ENCODE results near the gene GREB1.
A peak's percentile ranks its signal among the peaks of the same experiment; 100 is the strongest.

Gene GREB1

GRCh38 chr2:11528228-11528627, 5.6 kb upstream of the GREB1 start:
- TF ChIP-seq CTCF (IDR thresholded peaks at IDR 0.05; ENCODE audit: insufficient read depth, low read depth, low read length, missing control alignments), result no peak
- no peak for DNase-seq (ENCODE audit: low read depth)
- H3K4me3 ChIP-seq (ENCODE audit: low read length), result no peak overlapping the region

- H3K4me3 ChIP-seq (ENCODE audit: low read length), result no peak overlapping the region
- no peak for DNase-seq (ENCODE audit: low read depth)
- TF ChIP-seq CTCF (IDR thresholded peaks at IDR 0.05; ENCODE audit: insufficient read depth, low read depth, low read length, missing control alignments), result no peak
Measured at GRCh38 chr2:11530864-11531465, 2.9 kb upstream of the GREB1 start.

GRCh38 chr2:11532416-11533055, 1.3 kb upstream of the GREB1 start:
- TF ChIP-seq CTCF (IDR thresholded peaks at IDR 0.05; ENCODE audit: insufficient read depth, low read depth, low read length, missing control alignments), result no peak
- DNase-seq (ENCODE audit: low read depth), result peak; percentile 88
- H3K4me3 ChIP-seq (ENCODE audit: low read length), result no peak overlapping the region

GRCh38 chr2:11534071-11534745, 363 bp downstream of the GREB1 start:
- TF ChIP-seq CTCF (IDR thresholded peaks at IDR 0.05; ENCODE audit: insufficient read depth, low read depth, low read length, missing control alignments), result no peak
- DNase-seq (ENCODE audit: low read depth), result no peak
- no peak overlapping the region for H3K4me3 ChIP-seq (ENCODE audit: low read length)

GRCh38 chr2:11534746-11535484, 1.1 kb downstream of the GREB1 start:
- H3K4me3 ChIP-seq (ENCODE audit: low read length), result no peak overlapping the region
- TF ChIP-seq CTCF (IDR thresholded peaks at IDR 0.05; ENCODE audit: insufficient read depth, low read depth, low read length, missing control alignments), result peak; percentile 12
- no peak for DNase-seq (ENCODE audit: low read depth)

DNA sequence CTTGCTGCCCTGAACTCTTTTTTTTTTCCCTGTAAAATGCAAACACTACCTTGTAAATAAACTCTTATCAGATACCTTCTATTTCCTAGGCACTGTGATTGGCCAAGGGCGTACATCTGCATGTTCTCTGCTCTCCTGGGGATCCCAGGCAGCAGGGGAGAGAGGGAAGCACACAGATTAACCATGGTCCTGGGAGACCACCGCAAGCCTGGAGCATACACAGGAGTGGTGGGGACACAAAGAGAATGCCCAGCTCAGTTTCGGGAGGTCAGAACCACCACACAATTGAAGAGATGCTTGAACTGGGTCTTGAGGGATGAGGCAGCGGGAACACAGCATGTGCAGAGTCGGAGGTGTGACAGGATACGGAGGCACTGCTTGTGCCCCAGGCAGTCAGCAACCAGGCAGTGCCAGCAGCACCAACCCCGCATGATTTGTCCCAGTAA, 2.1 kb downstream of the GREB1 start:
- no peak for TF ChIP-seq CTCF (IDR thresholded peaks at IDR 0.05; ENCODE audit: insufficient read depth, low read depth, low read length, missing control alignments)
- H3K4me3 ChIP-seq (ENCODE audit: low read length), result no peak overlapping the region
- no peak for DNase-seq (ENCODE audit: low read depth)
